Nephron progenitor cell (in vitro differentiated cells): Measurements from ENCODE around the gene ZNF516.

Experiments used
- DNase-seq: peaks from one replicate; pipeline ENCODE4 v3.0.0; 2021
- H3K27ac Mint-ChIP-seq: 2 replicates; pipeline ENCODE4 v1.8.0; 2021; ENCODE audit warnings: mild to moderate bottlenecking, moderate library complexity, mixed read lengths
- H3K27me3 Mint-ChIP-seq: 2 replicates; pipeline ENCODE4 v1.8.0; 2021; ENCODE audit warnings: mild to moderate bottlenecking, low read depth, mixed read lengths; ENCODE audit not compliant: poor library complexity
- H3K36me3 Mint-ChIP-seq: 2 replicates; pipeline ENCODE4 v1.8.0; 2021; ENCODE audit warnings: low read depth, mixed read lengths
- H3K4me1 Mint-ChIP-seq: 2 replicates; pipeline ENCODE4 v1.8.0; 2021; ENCODE audit warnings: mixed read lengths
- H3K4me3 Mint-ChIP-seq: 2 replicates; pipeline ENCODE4 v1.8.0; 2021; ENCODE audit warnings: mild to moderate bottlenecking, moderate library complexity, mixed read lengths
- H3K9me3 Mint-ChIP-seq: 2 replicates; pipeline ENCODE4 v1.8.0; 2021; ENCODE audit warnings: mild to moderate bottlenecking, moderate library complexity, mixed read lengths
- CTCF ChIP-seq: fragments of 200-600 bp; sonication (generic); IDR thresholded peaks from 2 replicates; pipeline ENCODE4 v1.5.0; 2021; ENCODE audit warnings: antibody characterized with exemption

The ZNF516 gene

GRCh38 chr18:76402026-76402990 lies 92.7 kb downstream of the ZNF516 start:
- Mint-ChIP-seq H3K27me3 (no peaks in the 10 kb centered on the region), H3K36me3 (peaks cover 40% of the 10 kb centered on the region), H3K9me3 (no peaks in the 10 kb centered on the region), H3K4me3 (no peak overlapping the region), H3K4me1 (peaks cover 89% of the 10 kb centered on the region), H3K27ac (peak overlapping the region; percentile 32)
- TF ChIP-seq CTCF, result no peak
- no peak for DNase-seq

GRCh38 chr18:76401498-76401897 lies 93.5 kb downstream of the ZNF516 start:
- Mint-ChIP-seq H3K4me1 (peaks cover 89% of the 10 kb centered on the region), H3K4me3 (no peak overlapping the region), H3K27me3 (no peaks in the 10 kb centered on the region), H3K36me3 (peaks cover 39% of the 10 kb centered on the region), H3K9me3 (no peaks in the 10 kb centered on the region), H3K27ac (no peak overlapping the region)
- no peak for TF ChIP-seq CTCF
- DNase-seq, result no peak

- peaks cover 2% of the 10 kb centered on the region for H3K27me3 Mint-ChIP-seq
- peaks cover 95% of the 10 kb centered on the region for H3K4me1 Mint-ChIP-seq
- DNase-seq, result no peak
- H3K27ac Mint-ChIP-seq, result peak overlapping the region; percentile 96
- no peak overlapping the region for H3K4me3 Mint-ChIP-seq
- no peak for TF ChIP-seq CTCF
- H3K9me3 Mint-ChIP-seq, result no peaks in the 10 kb centered on the region
- H3K36me3 Mint-ChIP-seq, result peaks cover 46% of the 10 kb centered on the region
Observed at GRCh38 chr18:76399613-76400391, 95.2 kb downstream of the ZNF516 start.

- peak overlapping the region; percentile 96 for H3K27ac Mint-ChIP-seq
- peaks cover 40% of the 10 kb centered on the region for H3K36me3 Mint-ChIP-seq
- peak; percentile 89 for DNase-seq
- TF ChIP-seq CTCF, result peak; percentile 96
- no peak overlapping the region for H3K4me3 Mint-ChIP-seq
- H3K27me3 Mint-ChIP-seq, result peaks cover 3% of the 10 kb centered on the region
- H3K9me3 Mint-ChIP-seq, result no peaks in the 10 kb centered on the region
- H3K4me1 Mint-ChIP-seq, result peaks cover 90% of the 10 kb centered on the region
Observed at GRCh38 chr18:76398896-76399612, 96.0 kb downstream of the ZNF516 start.

GRCh38 chr18:76398295-76398694 lies 96.7 kb downstream of the ZNF516 start:
- TF ChIP-seq CTCF, result no peak
- peaks cover 35% of the 10 kb centered on the region for H3K36me3 Mint-ChIP-seq
- H3K4me3 Mint-ChIP-seq, result no peak overlapping the region
- peaks cover 3% of the 10 kb centered on the region for H3K27me3 Mint-ChIP-seq
- peak overlapping the region; percentile 34 for H3K27ac Mint-ChIP-seq
- H3K4me1 Mint-ChIP-seq, result peaks cover 83% of the 10 kb centered on the region
- H3K9me3 Mint-ChIP-seq, result no peaks in the 10 kb centered on the region
- no peak for DNase-seq
